Erythroblast (primary cell): ENCODE results near the gene PBX1.
A peak's percentile ranks its signal among the peaks of the same experiment; 100 is the strongest.

Source experiments
- DNase-seq, 2 experiments: peaks; one replicate each; lab custom pipeline; 2025; lab: John Stamatoyannopoulos, UW
- GATA1 ChIP-seq: IDR thresholded peaks from 2 replicates; pipeline ENCODE4 v1.6.1; 2011; ENCODE audit warnings: low read depth, mild to moderate bottlenecking, control low read depth, low read length, moderate library complexity
- POLR2A ChIP-seq: IDR thresholded peaks from 2 replicates; pipeline ENCODE4 v1.6.1; 2011; ENCODE audit warnings: mild to moderate bottlenecking, low read length

The PBX1 gene

GRCh38 chr1:164757625-164758024, 198.6 kb downstream of the PBX1 start:
- peak in 1 of 2 experiments; percentile 8 for DNase-seq
- TF ChIP-seq POLR2A (no peak), GATA1 (no peak)

GRCh38 chr1:164759144-164759920, 200.3 kb downstream of the PBX1 start:
- TF ChIP-seq GATA1, result no peak
- TF ChIP-seq POLR2A, result no peak
- DNase-seq, result no peak

GRCh38 chr1:164759979-164760469, 201.0 kb downstream of the PBX1 start:
- TF ChIP-seq POLR2A (no peak), GATA1 (no peak)
- no peak for DNase-seq

- TF ChIP-seq POLR2A, result no peak
- no peak for TF ChIP-seq GATA1
- DNase-seq, result no peak
Measured at GRCh38 chr1:164760569-164760968, 201.6 kb downstream of the PBX1 start.

- no peak for TF ChIP-seq GATA1
- TF ChIP-seq POLR2A, result no peak
- no peak for DNase-seq
Measured at GRCh38 chr1:164761009-164761408, 202.0 kb downstream of the PBX1 start.

- no peak for DNase-seq
- no peak for TF ChIP-seq GATA1
- TF ChIP-seq POLR2A, result no peak
Measured at GRCh38 chr1:164763098-164763497, 204.1 kb downstream of the PBX1 start.

GRCh38 chr1:164764333-164764732, 205.3 kb downstream of the PBX1 start:
- TF ChIP-seq GATA1, result no peak
- TF ChIP-seq POLR2A, result no peak
- DNase-seq, result no peak

GRCh38 chr1:164765557-164765956, 206.6 kb downstream of the PBX1 start:
- no peak for TF ChIP-seq GATA1
- no peak for TF ChIP-seq POLR2A
- DNase-seq, result peak in 1 of 2 experiments; percentile 42

- TF ChIP-seq GATA1 (no peak), POLR2A (no peak)
Measured at GRCh38 chr1:164765992-164766720, 207.2 kb downstream of the PBX1 start.

GRCh38 chr1:164767752-164768402, 208.9 kb downstream of the PBX1 start:
- TF ChIP-seq GATA1 (no peak), POLR2A (no peak)
- DNase-seq, result no peak

More at GRCh38 chr1:164765992-164766720, 207.2 kb downstream of the PBX1 start:
- no peak for DNase-seq

- DNase-seq, result no peak
- TF ChIP-seq GATA1, result no peak
Measured at GRCh38 chr1:164768619-164769018, 209.6 kb downstream of the PBX1 start.

GRCh38 chr1:164769486-164770130, 210.6 kb downstream of the PBX1 start:
- TF ChIP-seq GATA1, result no peak
- TF ChIP-seq POLR2A, result no peak
- peak; percentile 49 to 55 for DNase-seq

GRCh38 chr1:164770131-164770529, 211.1 kb downstream of the PBX1 start:
- TF ChIP-seq GATA1 (no peak), POLR2A (no peak)
- peak; percentile 57 to 67 for DNase-seq
